HK-2 (cell line): ENCODE data around the gene TGM5.
A peak's percentile ranks its signal among the peaks of the same experiment; 100 is the strongest.
"Not testable (repeated sequence)": the region's sequence is repeated elsewhere in the genome, so short reads cannot be mapped to it uniquely, and the experiment has no call there.

Experiments
- DNase-seq: peaks from one replicate; pipeline ENCODE4 v3.0.0-alpha.2; 2018; ENCODE audit not compliant: unreplicated experiment

The TGM5 gene

GRCh38 chr15:43249236-43249635 lies 17.5 kb downstream of the TGM5 start:
- no peak for DNase-seq

- DNase-seq = no peak
These were observed 20.4 kb downstream of the TGM5 start for GRCh38 chr15:43246261-43246774.

- DNase-seq = no peak
These were observed 22.6 kb downstream of the TGM5 start for GRCh38 chr15:43244092-43244491.

- DNase-seq = no peak
These were observed 23.6 kb downstream of the TGM5 start for GRCh38 chr15:43243020-43243645.

GRCh38 chr15:43242616-43243015 lies 24.1 kb downstream of the TGM5 start:
- DNase-seq = no peak

GRCh38 chr15:43241100-43241499 lies 25.6 kb downstream of the TGM5 start:
- DNase-seq = no peak

- peak; percentile 15 for DNase-seq
These were observed 26.8 kb downstream of the TGM5 start for GRCh38 chr15:43239732-43240491.

GRCh38 chr15:43238671-43239131 lies 28.0 kb downstream of the TGM5 start:
- DNase-seq = no peak

GRCh38 chr15:43237842-43238470 lies 28.8 kb downstream of the TGM5 start:
- no peak for DNase-seq

GRCh38 chr15:43235536-43235935 lies 31.2 kb downstream of the TGM5 start:
- DNase-seq = no peak

- no peak for DNase-seq
These were observed 34.3 kb downstream of the TGM5 start for GRCh38 chr15:43232289-43232874.

- no peak for DNase-seq
These were observed 36.0 kb downstream of the TGM5 start for GRCh38 chr15:43230640-43231115.

GRCh38 chr15:43229977-43230376 lies 36.8 kb downstream of the TGM5 start:
- DNase-seq = no peak

GRCh38 chr15:43226436-43227305 lies 40.1 kb downstream of the TGM5 start:
- no peak for DNase-seq

GRCh38 chr15:43225950-43226255 lies 40.8 kb downstream of the TGM5 start:
- DNase-seq = not testable (repeated sequence)

- peak; percentile 28 for DNase-seq
These were observed 41.4 kb downstream of the TGM5 start for GRCh38 chr15:43225201-43225949.

- DNase-seq = no peak
These were observed 45.3 kb downstream of the TGM5 start for GRCh38 chr15:43221422-43221821.

GRCh38 chr15:43220991-43221403 lies 45.7 kb downstream of the TGM5 start, which contains the start of gene EPB42:
TSS of gene EPB42 (minus strand) at chr15:43221018. CDS start at chr15:43220825, 193 bp downstream.
- no peak for DNase-seq

GRCh38 chr15:43219929-43220928 lies 46.5 kb downstream of the TGM5 start:
- no peak for DNase-seq
